SJCRH30 (cell line): ENCODE results near the gene TMEM245. TPM values are rescaled to one million over a fixed set of nuclear protein-coding genes. Genes with fewer than 3 reads are reported as not detected.
"Not testable (repeated sequence)": the region's sequence is repeated elsewhere in the genome, so short reads cannot be mapped to it uniquely, and the experiment has no call there.

Experiments
- DNase-seq, 2 experiments: peaks; one replicate each; pipeline ENCODE4 v3.0.0-alpha.2; 2015 to 2020
- H3K27ac ChIP-seq: fragments of 250-450 bp; sonication (Bioruptor Pico); 2 replicates; pipeline ENCODE4 v1.5.1; 2020; ENCODE audit warnings: mild to moderate bottlenecking, moderate library complexity
- H3K27me3 ChIP-seq: fragments of 250-450 bp; sonication (Bioruptor Pico); 2 replicates; pipeline ENCODE4 v1.5.1; 2020; ENCODE audit warnings: mild to moderate bottlenecking, moderate library complexity
- H3K36me3 ChIP-seq: fragments of 250-450 bp; sonication (Bioruptor Pico); 2 replicates; pipeline ENCODE4 v1.5.1; 2020; ENCODE audit warnings: mild to moderate bottlenecking, moderate library complexity
- H3K4me1 ChIP-seq: fragments of 250-450 bp; sonication (Bioruptor Pico); 2 replicates; pipeline ENCODE4 v1.5.1; 2020; ENCODE audit warnings: mild to moderate bottlenecking, moderate library complexity
- H3K4me3 ChIP-seq: fragments of 250-450 bp; sonication (Bioruptor Pico); 2 replicates; pipeline ENCODE4 v1.5.1; 2020; ENCODE audit warnings: mild to moderate bottlenecking, moderate library complexity
- H3K9me3 ChIP-seq: fragments of 250-450 bp; sonication (Bioruptor Pico); replicated peaks from 2 replicates; pipeline ENCODE4 v1.5.1; 2020; ENCODE audit warnings: mild to moderate bottlenecking, moderate library complexity
- total RNA-seq: library from RNA; depleted of rRNA; stranded (reverse); fragments of >200 nt; shearing (Covaris generic); gene quantifications from 2 replicates; pipeline ENCODE4 v1.2.3, GENCODE V29; 2014

Gene TMEM245
- total RNA-seq, 1 experiment from 2014 or later: 50.7 TPM

DNA sequence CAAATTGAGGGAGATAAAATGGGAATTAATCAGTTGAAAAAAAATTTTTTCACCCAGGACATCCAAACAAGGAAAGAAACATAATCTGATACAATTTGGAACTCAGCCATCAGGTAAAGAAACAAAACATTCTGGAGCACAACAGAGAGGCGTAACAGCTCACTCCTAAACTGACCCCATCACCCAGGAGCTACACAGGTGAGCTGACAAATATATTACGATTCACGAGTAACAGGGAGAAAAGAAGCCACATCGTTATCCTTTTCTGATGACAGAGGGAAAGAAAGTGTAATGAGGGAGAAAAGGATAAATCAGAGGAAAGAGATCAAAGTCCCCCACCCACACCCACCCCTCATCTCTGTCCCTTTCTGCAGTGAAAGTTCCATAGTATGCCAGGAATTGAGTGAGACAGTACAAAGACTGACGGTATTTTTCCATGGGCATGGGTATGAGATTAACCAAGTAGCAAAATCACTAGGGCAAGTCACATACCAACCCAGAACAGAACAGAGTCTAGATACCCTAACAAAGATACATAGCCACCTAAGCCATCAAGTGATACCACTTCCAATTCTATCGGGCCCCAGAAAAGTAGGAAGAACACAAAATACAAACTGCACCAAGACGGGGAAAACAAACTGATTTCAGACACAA lies 45.4 kb downstream of the TMEM245 start:
- H3K27me3 ChIP-seq: no peaks in the 10 kb centered on the region
- no peak for DNase-seq
- no peak overlapping the region for H3K27ac ChIP-seq
- H3K4me3 ChIP-seq: no peak overlapping the region
- no peaks in the 10 kb centered on the region for H3K9me3 ChIP-seq
- H3K36me3 ChIP-seq: peaks cover 63% of the 10 kb centered on the region
- no peaks in the 10 kb centered on the region for H3K4me1 ChIP-seq

DNA sequence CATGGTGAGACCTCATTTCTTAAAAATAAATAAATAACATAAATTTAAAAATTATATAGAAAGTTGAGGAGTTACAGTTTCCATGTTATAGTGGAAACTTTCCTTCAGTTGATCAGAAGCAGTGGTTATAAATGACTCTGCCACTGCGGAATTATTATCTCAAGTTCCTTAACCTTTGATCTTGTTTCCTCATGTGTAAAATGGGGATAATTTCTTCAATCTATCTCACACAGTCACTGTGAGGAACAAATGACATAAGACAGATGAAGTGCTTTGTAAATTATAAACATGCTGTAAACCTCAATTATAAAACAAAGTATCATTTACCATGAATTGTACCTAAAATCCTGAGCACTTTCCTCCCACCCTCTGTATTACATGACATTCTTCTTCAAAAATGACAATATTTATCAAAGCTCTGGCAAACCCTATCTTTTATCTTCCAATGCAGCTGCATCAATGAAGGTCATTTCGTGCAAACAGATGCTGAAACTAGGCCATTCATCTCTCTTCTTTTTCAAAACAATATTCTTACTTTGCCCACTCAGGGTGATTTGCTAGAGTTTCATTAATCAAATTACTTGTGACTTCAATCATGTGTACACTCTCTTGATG lies 46.8 kb downstream of the TMEM245 start:
- DNase-seq: no peak
- Histone ChIP-seq H3K9me3 (no peaks in the 10 kb centered on the region), H3K27ac (no peak overlapping the region), H3K4me3 (no peak overlapping the region), H3K27me3 (no peaks in the 10 kb centered on the region), H3K4me1 (no peaks in the 10 kb centered on the region), H3K36me3 (peaks cover 60% of the 10 kb centered on the region)

DNA sequence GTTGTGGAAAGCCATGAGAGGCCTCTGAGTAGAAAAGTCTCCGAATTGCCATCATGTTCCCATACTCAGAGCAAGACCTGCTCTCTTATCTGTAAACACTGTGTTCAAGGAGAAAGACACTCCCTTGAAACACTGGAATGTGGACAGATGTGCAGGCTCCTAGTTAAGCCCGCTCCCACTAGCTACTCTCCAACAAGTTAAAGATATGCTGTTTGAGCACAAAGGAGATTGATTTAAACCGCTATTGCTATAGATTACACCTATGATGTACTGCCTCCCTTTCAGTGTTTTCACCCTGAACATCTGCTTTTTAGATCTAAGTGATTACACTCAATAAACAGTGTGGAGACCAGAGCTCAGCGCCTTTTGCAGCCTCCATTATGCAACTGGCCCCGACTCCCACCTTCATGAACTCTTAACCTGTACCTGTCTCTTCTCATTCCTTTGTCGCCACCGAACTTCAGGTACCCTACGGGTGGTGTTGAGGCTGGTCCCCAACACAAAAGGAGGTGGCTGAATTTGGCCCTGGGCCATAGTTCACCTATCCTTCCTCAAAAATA lies 47.5 kb downstream of the TMEM245 start:
- Histone ChIP-seq H3K27me3 (no peaks in the 10 kb centered on the region), H3K4me1 (no peaks in the 10 kb centered on the region), H3K4me3 (no peak overlapping the region), H3K36me3 (peaks cover 60% of the 10 kb centered on the region), H3K27ac (no peak overlapping the region), H3K9me3 (no peaks in the 10 kb centered on the region)
- no peak for DNase-seq

DNA sequence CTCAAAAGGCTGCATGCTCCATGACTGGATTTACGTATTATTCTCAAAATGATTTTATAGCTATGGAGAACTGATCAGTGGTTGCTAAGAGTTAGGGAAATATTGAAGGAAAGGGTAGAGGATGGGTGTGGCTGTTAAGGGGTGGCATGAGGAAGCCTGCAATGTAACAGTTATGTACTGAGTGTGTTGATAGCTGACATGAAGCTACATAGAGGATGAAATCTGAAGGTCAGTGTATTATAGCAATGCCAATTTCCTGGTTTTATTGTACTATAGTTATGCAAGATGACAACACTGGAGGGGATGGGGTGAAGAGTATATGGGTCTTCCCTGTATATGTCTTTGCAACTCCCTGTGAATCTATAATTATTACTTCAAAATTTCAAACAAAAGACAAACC lies 51.0 kb downstream of the TMEM245 start:
- Histone ChIP-seq H3K4me1 (no peaks in the 10 kb centered on the region), H3K36me3 (peaks cover 76% of the 10 kb centered on the region), H3K27ac (no peak overlapping the region), H3K9me3 (no peaks in the 10 kb centered on the region), H3K27me3 (no peaks in the 10 kb centered on the region), H3K4me3 (no peak overlapping the region)
- DNase-seq: no peak

DNA sequence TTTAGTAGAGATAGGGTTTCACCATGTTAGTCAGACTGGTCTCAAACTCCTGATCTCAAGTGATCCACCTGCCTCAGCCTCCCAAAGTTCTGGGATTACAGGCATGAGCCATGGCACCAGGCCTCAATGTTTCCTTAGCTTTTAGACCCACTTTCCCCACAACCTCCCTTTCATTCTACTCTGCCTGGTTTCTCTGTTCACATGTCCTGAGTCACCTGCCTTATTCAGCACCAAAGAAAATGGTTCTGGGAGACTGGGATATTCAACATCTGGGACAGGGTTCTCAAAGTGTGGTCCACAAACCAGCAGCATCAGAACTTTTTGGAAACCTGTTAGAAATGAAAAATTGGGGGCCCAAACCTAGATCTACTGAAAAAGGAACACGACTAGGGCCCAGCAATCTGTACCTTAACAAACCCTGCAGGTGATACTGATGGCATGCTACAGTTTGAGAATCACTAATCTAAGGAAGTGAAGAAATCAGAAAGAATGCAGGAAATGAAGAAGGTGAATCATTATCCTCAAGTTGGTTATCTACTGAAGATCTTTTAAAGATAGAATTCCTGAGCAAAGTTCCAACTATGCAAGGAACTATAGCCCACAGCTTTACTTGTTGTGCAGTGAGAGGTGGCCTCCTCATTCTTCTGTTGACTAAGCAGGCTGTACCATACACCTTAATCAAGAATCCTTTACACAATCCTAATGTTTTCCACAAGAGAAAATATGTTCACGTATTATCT lies 54.6 kb downstream of the TMEM245 start:
- DNase-seq: no peak
- H3K27ac ChIP-seq: no peak overlapping the region
- H3K27me3 ChIP-seq: no peaks in the 10 kb centered on the region
- H3K36me3 ChIP-seq: peaks cover 72% of the 10 kb centered on the region
- H3K4me3 ChIP-seq: no peak overlapping the region
- H3K4me1 ChIP-seq: no peaks in the 10 kb centered on the region
- no peaks in the 10 kb centered on the region for H3K9me3 ChIP-seq

DNA sequence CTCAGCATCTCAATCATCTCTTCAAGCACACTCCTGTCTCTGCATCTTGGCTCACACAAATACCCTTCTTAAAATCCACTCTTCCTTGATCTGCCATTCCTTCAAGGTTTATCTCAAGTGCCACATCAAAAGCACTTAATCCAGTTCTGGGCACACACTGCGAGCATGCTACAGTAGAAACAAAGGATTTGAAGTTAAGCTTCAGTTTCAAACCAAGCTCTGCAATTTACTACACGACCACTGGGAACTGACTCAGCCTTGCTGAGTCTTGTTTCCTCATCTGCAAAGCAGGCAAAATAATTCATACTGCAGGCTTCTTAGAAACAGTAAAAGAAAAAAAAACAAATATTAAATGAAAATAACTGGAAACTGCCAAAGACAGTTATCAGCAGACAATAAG lies 56.0 kb downstream of the TMEM245 start:
- Histone ChIP-seq H3K4me1 (no peaks in the 10 kb centered on the region), H3K27ac (no peak overlapping the region), H3K4me3 (no peak overlapping the region), H3K27me3 (no peaks in the 10 kb centered on the region), H3K9me3 (no peaks in the 10 kb centered on the region), H3K36me3 (peaks cover 66% of the 10 kb centered on the region)
- DNase-seq: no peak

DNA sequence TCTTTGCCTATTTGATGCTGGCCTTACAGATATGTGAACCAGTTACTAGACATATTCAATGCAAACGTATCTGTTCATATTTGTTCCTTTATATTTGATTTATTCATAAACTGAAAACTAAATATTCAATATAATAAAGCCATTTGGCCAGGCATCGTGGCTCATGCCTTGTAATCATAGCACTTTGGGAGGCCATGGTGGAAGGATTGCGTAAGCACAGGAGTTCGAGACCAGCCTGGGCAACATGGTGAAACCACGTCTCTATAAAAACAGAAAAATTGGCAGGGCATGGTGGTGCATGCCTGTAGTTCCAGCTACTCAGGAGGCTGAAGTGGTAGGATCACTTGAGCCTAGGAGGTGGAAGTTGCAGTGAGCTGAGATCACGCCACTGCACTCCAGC lies 57.2 kb downstream of the TMEM245 start:
- Histone ChIP-seq H3K4me1 (no peaks in the 10 kb centered on the region), H3K9me3 (no peaks in the 10 kb centered on the region), H3K27ac (no peak overlapping the region), H3K4me3 (no peak overlapping the region), H3K36me3 (peaks cover 62% of the 10 kb centered on the region), H3K27me3 (no peaks in the 10 kb centered on the region)
- no peak for DNase-seq

DNA sequence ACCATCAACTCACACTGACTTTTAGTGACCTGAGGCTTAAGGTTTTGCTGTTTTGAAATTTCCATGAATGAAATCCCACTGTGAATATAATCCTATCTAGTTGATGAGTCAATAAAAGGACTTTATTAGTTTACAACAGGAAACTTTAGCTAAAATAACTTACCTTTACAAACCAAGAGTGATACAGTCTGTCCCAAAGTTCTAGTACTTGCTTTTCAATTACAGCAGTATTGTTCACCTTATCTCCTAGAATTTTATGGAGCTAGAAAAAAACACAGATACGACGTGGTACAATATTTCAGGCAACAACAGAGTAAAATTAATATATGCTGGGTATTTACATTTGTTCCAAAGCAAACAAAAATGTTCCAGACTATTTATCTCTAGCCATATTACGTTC lies 59.6 kb downstream of the TMEM245 start:
- Histone ChIP-seq H3K4me1 (no peaks in the 10 kb centered on the region), H3K9me3 (no peaks in the 10 kb centered on the region), H3K27ac (no peak overlapping the region), H3K36me3 (peaks cover 67% of the 10 kb centered on the region), H3K4me3 (no peak overlapping the region), H3K27me3 (no peaks in the 10 kb centered on the region)
- DNase-seq: no peak

DNA sequence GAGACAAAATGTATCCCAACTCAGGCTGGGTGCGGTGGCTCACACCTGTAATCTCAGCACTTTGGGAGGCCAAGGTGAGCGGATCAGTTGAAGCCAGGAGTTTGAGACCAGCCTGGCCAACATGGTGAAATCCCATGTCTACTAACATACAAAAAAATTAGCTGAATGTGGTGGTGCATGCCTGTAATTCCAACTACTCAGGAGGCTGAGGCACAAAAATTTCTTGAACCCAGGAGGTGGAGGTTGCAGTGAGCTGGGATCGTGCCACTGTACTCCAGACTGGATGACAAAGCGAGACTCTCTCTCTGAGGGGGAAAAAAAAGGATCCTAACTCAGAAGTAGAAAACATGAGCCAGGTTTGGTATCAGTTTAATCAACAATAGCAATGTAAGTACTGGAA lies 66.6 kb downstream of the TMEM245 start:
- not testable (repeated sequence) for H3K27me3 ChIP-seq, H3K9me3 ChIP-seq, H3K27ac ChIP-seq, H3K4me1 ChIP-seq, DNase-seq, H3K4me3 ChIP-seq
- H3K36me3 ChIP-seq: peaks cover 72% of the 10 kb centered on the region

DNA sequence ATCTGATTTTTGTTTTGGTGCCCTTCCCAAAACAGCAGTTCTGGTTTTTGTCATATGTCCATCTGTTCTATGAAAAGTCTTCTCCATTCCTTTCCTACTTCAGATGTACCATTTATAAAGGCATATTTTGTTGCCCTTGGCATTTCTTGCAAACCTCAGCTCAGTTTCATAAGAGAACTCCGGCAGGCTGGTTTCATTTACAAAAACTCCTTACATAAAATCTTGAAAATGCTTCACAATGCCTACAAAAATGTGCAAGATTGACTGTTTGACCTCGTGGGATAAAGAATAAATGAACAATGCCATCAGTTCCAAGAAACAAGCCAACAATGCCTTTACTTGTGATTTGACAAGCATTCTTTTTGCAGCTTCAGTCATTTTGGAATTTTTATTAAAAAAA lies 67.3 kb downstream of the TMEM245 start:
- DNase-seq: no peak
- no peak overlapping the region for H3K27ac ChIP-seq
- H3K4me3 ChIP-seq: no peak overlapping the region
- H3K27me3 ChIP-seq: no peaks in the 10 kb centered on the region
- no peaks in the 10 kb centered on the region for H3K9me3 ChIP-seq
- no peaks in the 10 kb centered on the region for H3K4me1 ChIP-seq
- peaks cover 76% of the 10 kb centered on the region for H3K36me3 ChIP-seq

DNA sequence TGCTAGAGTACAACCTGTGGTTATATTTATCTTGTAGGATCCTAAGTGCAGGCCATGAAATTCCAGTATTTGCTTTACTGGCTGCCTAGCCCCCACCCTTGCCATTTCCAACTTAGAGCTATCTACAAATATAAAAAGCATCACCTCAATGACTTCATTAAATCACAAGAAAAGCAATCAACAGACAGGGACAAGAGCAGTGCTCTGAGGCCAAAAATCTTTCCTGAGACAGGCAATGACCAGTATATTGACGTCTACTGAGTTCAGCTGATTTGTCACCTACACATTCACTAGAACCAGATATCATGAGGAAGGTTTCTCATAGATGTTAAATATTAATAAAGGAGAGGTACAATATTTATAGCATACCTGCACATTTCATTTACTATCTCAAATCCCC lies 68.0 kb downstream of the TMEM245 start:
- Histone ChIP-seq H3K4me3 (no peak overlapping the region), H3K9me3 (no peaks in the 10 kb centered on the region), H3K4me1 (no peaks in the 10 kb centered on the region), H3K27ac (no peak overlapping the region), H3K36me3 (peaks cover 76% of the 10 kb centered on the region), H3K27me3 (no peaks in the 10 kb centered on the region)
- DNase-seq: no peak

DNA sequence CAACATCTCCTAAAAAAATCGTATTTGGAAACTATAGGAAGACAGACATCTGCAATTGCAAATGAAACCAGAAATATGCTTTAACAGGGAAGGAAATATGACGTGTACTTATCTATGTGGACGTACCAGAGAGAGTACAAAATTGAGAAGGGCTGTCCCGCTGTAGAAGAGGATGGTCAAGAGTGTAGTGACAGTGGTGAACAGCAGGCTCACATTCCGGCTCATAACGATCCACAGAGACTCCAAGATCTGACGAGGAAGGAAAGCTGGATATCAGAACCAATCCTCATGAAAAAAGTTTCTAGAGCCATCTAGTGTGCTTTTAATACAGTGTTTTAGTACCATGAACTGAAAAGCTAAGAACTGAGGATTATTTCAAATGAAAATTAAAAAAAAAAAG lies 69.3 kb downstream of the TMEM245 start:
- Histone ChIP-seq H3K27ac (no peak overlapping the region), H3K9me3 (no peaks in the 10 kb centered on the region), H3K4me3 (no peak overlapping the region), H3K36me3 (peaks cover 82% of the 10 kb centered on the region), H3K27me3 (no peaks in the 10 kb centered on the region), H3K4me1 (no peaks in the 10 kb centered on the region)
- no peak for DNase-seq

DNA sequence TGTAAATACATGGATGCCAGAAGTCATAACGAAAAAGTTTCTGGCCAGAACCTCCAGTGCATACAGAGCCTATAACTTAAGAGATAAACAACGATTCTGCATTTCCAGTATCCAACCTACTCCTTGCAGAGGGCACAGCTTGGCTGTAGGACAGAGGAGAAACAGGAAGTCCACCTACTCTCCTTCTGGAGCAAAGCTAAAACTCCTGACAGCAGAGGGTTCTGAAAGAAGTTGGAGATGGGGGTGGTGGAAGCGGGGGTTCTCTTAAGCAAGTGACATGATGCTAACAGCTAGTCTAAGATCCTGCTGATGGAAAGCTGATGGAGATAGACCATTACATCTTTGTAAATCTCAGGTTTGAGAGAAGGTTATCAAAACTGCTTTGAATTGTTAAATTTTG lies 70.9 kb downstream of the TMEM245 start:
- Histone ChIP-seq H3K27me3 (no peaks in the 10 kb centered on the region), H3K4me3 (no peak overlapping the region), H3K9me3 (no peaks in the 10 kb centered on the region), H3K27ac (no peak overlapping the region), H3K36me3 (peaks cover 84% of the 10 kb centered on the region), H3K4me1 (no peaks in the 10 kb centered on the region)
- DNase-seq: no peak

DNA sequence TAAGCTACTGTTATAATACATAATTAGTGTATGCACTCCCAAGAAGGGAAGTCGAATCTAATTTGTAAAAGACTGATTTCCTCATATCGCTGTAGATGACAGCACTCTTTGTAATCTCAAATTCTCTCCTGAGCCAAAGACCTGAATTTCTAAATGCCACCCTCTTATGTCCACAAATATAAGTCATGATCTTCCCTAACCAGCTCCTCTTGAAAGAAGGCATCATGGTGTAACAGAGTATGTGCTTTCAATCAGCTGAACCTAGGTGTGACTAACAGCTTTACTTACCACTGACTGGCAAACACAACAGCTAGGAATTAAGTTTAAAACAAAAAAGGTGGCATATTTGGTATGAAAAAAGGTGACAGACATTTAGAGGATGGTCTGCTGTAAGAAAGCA lies 72.5 kb downstream of the TMEM245 start:
- 0 out of 2 replicates have a peak, but pooled peaks cover 7% of the 10 kb centered on the region for H3K9me3 ChIP-seq
- no peak for DNase-seq
- H3K36me3 ChIP-seq: peaks cover 82% of the 10 kb centered on the region

DNA sequence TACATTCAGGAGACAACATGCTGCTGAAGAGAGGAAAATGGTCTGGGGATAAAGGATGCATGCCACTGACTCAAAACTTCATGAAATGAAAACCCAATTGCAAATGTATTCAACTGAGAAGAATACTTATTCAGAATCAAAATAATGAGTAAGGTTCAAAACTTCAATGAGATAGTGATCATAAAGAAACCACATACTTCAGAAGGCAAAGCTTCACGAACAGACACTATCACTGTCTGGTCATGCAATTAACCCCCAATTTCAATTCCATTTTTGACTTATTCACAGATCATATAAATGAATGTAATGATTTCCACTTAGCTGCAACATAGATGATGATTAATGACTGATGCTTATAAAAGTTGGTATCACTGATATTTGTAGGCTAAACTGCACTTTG lies 73.4 kb downstream of the TMEM245 start:
- Histone ChIP-seq H3K9me3 (0 out of 2 replicates have a peak, but pooled peaks cover 7% of the 10 kb centered on the region), H3K36me3 (peaks cover 88% of the 10 kb centered on the region), H3K27me3 (no peaks in the 10 kb centered on the region), H3K4me3 (no peak overlapping the region), H3K27ac (no peak overlapping the region), H3K4me1 (no peaks in the 10 kb centered on the region)
- no peak for DNase-seq

More for the DNA sequence above, 72.5 kb downstream of the TMEM245 start:
- no peaks in the 10 kb centered on the region for H3K4me1 ChIP-seq
- H3K27me3 ChIP-seq: no peaks in the 10 kb centered on the region
- H3K27ac ChIP-seq: no peak overlapping the region
- no peak overlapping the region for H3K4me3 ChIP-seq
